PFSK-1 (cell line): Measurements from ENCODE around the gene OR1S2.

Source experiments
- FOXP2 ChIP-seq: optimal IDR thresholded peaks from 2 replicates; pipeline ENCODE3; 2011; ENCODE audit warnings: borderline replicate concordance, control low read depth, inconsistent platforms; ENCODE audit not compliant: insufficient read depth; ENCODE audit errors: extremely low read length, extremely low read depth
- POLR2AphosphoS5 ChIP-seq: IDR thresholded peaks from 2 replicates; pipeline ENCODE4 v1.6.1; 2012; ENCODE audit warnings: low read depth, mild to moderate bottlenecking, control low read depth, low read length, moderate library complexity
- REST ChIP-seq, 2 experiments: IDR thresholded peaks; 2 replicates each; pipeline versions ENCODE4 v1.6.1 to v1.8.0; 2011 to 2012; ENCODE audit warnings: low read depth in 2 of 2, low read length in 2 of 2, control low read depth in 1 of 2, inconsistent platforms in 1 of 2, mild to moderate bottlenecking in 1 of 2, moderate library complexity in 1 of 2; ENCODE audit not compliant: insufficient read depth in 1 of 2
- SIN3A ChIP-seq: IDR thresholded peaks from 2 replicates; pipeline ENCODE4 v1.6.1; 2012; ENCODE audit warnings: mild to moderate bottlenecking, low read length, moderate library complexity, borderline replicate concordance; ENCODE audit not compliant: insufficient read depth
- TAF1 ChIP-seq: IDR thresholded peaks from 2 replicates; pipeline ENCODE4 v1.6.1; 2012; ENCODE audit warnings: low read length, control low read depth, borderline replicate concordance; ENCODE audit not compliant: insufficient read depth

Gene OR1S2

DNA sequence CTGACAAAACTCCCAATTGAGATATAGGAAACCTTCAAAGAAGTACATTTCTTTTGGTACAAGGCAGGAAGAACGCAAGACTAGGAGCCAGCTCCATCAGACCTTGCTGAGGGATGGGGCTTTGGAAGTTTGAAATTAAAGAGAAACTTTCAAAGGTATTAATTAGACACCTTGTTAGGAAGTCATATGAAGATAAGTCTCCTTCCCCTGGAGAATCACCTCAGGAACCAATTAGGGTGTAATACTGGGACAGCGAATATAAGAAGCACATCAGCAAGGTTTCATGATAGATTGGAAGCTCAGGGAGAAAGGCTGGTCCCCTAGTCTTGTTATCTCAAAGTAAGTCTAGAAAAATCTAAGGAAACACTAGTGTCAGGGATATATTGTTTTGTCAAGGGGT lies 15.2 kb downstream of the OR1S2 start, which contains the start of gene OR9Q2:
Gene OR9Q2 (plus strand): TSS at position 301 of the 400 bp plus-strand sequence. CDS start 1,421 bp downstream, outside the sequence.
- TF ChIP-seq SIN3A (no peak), REST (IDR thresholded peaks at IDR 0.05; ENCODE audit: insufficient read depth in 1 of 2, low read depth in 2 of 2, low read length in 2 of 2) (no peak), FOXP2 (no peak), TAF1 (no peak), POLR2AphosphoS5 (no peak)

GRCh38 chr11:58186938-58187337 lies 17.0 kb downstream of the OR1S2 start:
- TF ChIP-seq REST (IDR thresholded peaks at IDR 0.05; ENCODE audit: insufficient read depth in 1 of 2, low read depth in 2 of 2, low read length in 2 of 2) (no peak), FOXP2 (no peak), TAF1 (no peak), SIN3A (no peak), POLR2AphosphoS5 (no peak)

DNA sequence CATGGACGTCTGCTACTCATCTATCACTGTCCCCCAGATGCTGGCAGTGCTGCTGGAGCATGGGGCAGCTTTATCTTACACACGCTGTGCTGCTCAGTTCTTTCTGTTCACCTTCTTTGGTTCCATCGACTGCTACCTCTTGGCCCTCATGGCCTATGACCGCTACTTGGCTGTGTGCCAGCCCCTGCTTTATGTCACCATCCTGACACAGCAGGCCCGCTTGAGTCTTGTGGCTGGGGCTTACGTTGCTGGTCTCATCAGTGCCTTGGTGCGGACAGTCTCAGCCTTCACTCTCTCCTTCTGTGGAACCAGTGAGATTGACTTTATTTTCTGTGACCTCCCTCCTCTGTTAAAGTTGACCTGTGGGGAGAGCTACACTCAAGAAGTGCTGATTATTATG lies 24.3 kb downstream of the OR1S2 start:
- no peak for TF ChIP-seq TAF1
- TF ChIP-seq REST (IDR thresholded peaks at IDR 0.05; ENCODE audit: insufficient read depth in 1 of 2, low read depth in 2 of 2, low read length in 2 of 2): no peak
- no peak for TF ChIP-seq FOXP2
- TF ChIP-seq SIN3A: no peak
- no peak for TF ChIP-seq POLR2AphosphoS5

DNA sequence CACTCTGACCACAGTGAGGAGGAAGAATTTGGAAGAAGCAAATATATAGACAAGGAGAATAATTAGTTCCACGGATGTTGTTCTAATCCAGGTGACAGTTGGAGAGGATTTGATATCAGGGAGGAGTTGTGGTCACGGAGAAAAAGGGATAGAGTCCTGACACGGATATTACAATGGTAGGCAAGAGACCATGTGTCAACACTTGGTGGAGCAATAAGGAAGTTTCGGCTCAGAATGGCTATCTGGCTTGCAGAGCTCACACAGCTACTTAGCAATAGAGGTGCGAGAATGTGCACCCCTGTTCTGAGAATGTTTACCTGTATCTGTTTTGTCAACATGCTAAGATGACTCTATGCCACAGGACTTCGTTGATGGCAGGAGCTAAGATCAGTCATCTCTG lies 25.5 kb downstream of the OR1S2 start:
- TF ChIP-seq FOXP2: no peak
- no peak for TF ChIP-seq TAF1
- TF ChIP-seq POLR2AphosphoS5: no peak
- TF ChIP-seq SIN3A: no peak
- TF ChIP-seq REST (IDR thresholded peaks at IDR 0.05; ENCODE audit: insufficient read depth in 1 of 2, low read depth in 2 of 2, low read length in 2 of 2): no peak

GRCh38 chr11:58177409-58178054 lies 26.4 kb downstream of the OR1S2 start:
- no peak for TF ChIP-seq FOXP2
- TF ChIP-seq SIN3A: no peak
